Measurements from ENCODE around the gene NTPCR.

NTPCR gene

GRCh38 chr1:232927830-232928505 is 22.4 kb upstream of the NTPCR start:
- no peak for DNase-seq

- DNase-seq, result no peak
Measured at GRCh38 chr1:232932486-232933425, 17.7 kb upstream of the NTPCR start.

DNA sequence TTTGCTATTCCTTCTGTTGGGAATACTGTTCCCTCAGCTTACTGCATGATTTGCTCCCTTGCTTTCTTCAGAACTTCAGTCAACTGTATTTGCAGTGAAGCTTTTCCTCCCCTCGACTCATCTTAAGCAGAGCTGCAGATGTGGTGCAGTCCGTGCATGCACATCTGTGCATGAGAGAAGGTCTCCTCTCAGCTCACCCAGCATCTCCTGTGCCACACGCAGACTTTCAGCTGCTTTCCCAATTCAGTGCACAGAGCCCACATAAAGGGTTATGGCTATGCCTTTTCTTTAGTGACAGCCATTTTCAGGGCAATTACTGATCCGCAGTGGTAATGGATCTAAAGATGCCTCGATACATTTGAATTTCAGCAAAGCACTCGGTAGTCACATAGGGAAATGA is 13.5 kb upstream of the NTPCR start:
- no peak for DNase-seq

DNA sequence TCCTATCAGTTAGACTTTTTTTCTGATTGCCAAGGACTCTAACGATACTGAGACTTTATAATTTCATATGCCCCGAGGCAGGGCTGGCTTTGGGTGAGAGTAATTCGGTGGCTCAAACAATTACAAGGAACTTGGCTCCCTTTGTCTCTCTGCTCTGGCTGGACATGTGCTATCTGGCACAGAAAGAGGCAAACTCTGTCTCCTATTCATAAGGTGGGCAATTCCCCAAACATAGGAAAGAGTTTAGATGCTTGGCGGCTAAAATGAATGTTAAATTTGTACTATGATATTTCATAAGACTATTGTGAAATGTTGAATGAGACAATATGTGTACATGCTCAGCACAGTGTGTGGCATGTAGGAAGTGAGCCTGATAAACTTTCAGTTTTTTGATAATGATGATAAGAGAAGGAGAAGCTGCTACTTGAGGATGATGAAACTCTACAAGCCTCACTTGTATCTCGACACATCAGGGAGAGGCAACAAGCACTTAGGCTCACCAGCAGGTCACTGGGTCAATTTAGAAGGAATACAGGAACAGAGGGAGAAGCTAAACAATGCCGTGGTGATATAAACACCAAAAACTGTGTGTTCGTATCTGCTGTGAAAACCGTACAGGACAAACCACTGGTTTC is 12.6 kb upstream of the NTPCR start:
- no peak for DNase-seq

DNA sequence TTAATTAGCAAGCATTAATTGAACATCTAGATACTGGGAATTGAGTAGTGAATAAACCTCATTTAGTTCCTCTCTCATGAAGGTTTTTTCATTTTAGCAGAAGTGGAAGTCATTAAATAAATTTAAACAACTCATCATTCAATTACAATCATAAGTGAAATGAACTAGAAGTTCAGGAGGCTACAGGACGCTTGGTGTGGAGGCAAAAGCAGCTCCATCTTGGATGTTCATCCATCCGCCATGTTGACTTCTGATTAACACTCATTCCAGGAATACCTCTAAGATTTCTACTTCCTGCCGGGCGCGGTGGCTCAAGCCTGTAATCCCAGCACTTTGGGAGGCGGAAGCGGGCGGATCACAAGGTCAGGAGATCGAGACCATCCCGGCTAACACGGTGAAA is 11.5 kb upstream of the NTPCR start:
- DNase-seq, result no peak

DNA sequence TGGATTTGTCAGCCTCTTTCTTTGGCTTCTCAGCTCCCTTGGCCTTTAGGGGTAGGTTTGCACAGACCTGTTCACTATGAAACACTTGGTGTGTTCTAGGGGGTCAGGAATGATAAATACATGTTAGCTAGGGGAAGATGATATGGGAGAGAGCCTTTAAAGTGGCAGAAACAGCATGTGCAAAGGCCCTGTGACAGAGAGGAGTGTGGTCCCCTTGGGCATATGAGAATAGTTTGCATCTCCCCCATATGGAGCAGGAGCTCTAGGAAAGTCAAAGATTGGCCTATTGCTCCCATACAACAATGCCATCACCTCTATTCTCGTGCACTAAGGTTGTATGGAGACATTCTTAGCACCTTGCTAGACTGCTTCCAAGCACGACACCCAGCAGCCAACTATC is 10.7 kb upstream of the NTPCR start:
- DNase-seq, result no peak

DNA sequence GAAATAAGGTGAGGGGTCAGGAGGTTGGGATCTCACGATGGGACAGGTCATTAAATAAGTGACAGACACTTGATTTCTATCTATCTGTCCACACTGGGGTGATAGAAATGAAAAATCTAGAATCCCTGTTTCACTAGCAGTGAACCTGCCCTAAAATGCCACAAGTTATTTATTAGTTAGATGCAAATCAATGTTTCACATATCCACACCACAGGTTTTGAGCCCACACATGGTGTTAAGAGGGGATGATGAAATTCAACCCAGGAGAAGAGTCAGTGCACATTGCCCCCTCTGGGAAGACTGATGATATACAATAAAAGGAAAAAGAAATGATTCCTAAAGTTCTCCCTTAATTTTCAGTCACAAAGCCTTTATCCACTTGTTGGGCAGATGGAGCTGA is 10.1 kb upstream of the NTPCR start:
- no peak for DNase-seq

- DNase-seq, result no peak
Measured at GRCh38 chr1:232942413-232943294, 7.8 kb upstream of the NTPCR start.

DNA sequence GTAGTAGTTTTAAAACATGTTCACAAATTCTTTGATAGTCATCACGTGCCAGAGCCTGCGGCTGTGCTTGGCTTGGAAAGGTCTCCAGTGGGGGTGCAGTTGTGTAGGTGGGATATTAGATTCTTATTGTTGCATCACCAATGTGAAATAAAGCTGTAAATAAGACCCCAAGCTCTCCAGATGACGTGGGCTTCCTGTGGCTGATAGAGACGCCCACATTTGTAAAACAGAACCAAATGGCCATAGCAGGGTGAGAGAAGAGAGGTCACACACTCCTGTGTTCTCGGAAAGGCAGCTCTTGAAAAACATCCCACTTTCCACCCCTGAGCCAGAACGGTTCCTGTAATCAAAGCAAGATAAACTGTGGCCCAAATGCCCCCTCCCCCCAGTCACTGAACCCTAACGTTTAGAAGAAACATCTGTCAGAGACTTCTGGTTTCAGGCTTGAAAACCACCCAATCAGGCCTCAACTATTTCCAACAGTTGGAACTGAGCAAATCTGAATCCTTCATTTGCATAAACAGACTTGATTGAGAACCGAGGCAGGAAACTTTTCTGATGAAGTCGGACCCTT is 6.6 kb upstream of the NTPCR start:
- no peak for DNase-seq

- DNase-seq, result no peak
Measured at GRCh38 chr1:232944347-232944746, 6.1 kb upstream of the NTPCR start.

DNA sequence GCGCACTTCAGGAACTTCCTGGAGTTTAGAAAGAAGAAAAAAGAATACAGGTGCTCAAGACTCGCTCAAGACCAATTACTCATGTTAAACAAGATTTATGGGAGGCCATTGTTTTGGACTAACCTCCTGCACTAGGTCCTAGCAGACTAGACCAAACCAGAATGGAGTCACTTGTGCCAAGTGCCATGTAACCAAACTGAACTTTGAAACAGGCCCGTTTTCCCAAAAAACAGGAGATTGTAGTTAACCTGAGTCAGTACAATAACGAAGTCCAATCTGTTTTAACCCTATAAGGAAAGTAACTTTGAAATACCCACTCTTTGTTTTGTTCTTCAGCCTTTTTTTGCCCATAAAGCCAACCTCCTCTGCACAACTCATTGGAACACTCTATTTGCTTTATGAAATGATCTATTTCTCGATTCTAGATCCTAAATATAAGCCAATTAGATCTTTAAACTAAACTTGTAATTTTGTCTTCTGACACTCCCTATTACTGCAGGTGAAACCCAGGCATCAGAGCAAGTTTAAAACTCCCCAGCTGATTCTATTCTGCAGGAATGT is 695 bp upstream of the NTPCR start:
- DNase-seq, result no peak

- no peak for DNase-seq
Measured at GRCh38 chr1:232951180-232951579, 769 bp downstream of the NTPCR start.

- DNase-seq, result no peak
Measured at GRCh38 chr1:232951605-232952004, 1.2 kb downstream of the NTPCR start.

DNA sequence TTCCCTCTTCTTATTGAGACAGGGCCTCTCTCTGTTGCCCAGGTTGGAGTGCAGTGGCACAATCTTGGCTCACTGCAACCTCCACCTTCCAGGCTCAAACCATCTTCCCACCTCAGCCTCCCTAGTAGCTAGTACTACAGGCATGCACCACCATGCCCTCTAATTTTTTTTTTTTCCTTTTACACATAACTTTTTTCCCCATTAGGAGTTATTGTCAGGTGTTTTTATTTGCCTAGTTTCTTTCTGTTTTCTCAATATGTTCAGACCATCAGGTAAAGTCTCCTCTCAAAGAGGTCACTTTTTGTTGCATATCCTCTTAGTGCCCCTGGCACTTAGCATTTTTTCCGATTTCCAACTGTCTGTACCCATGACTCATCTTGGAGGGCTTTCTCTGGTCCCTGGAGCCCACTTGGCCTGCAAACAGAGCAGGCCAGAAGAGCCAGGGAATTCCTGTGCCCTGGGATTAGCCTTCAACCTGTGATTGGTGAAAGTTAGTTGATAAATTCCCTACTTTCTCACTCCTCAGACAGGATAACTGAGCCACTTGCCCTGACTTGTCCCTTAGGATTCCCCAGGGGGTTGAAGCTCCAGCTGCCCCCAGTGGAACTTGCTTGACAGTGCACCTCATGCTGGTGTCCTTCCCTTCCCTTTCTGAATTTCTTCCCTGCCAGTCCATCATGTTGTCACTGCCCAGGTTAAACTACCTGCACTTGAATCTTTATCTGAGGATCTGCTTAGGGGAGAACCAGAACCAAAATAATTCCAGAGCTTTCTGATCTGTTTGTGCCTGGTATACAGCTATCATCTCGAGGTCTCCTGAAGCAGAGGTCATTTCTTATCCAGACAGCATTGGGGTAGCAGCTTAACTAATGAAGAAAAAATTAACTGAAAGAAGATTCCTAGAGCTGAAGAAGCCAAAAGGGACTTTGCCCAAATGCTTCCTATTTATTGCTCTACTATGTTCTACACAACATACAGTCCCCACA is 2.4 kb downstream of the NTPCR start:
- DNase-seq, result peak; percentile 40

DNA sequence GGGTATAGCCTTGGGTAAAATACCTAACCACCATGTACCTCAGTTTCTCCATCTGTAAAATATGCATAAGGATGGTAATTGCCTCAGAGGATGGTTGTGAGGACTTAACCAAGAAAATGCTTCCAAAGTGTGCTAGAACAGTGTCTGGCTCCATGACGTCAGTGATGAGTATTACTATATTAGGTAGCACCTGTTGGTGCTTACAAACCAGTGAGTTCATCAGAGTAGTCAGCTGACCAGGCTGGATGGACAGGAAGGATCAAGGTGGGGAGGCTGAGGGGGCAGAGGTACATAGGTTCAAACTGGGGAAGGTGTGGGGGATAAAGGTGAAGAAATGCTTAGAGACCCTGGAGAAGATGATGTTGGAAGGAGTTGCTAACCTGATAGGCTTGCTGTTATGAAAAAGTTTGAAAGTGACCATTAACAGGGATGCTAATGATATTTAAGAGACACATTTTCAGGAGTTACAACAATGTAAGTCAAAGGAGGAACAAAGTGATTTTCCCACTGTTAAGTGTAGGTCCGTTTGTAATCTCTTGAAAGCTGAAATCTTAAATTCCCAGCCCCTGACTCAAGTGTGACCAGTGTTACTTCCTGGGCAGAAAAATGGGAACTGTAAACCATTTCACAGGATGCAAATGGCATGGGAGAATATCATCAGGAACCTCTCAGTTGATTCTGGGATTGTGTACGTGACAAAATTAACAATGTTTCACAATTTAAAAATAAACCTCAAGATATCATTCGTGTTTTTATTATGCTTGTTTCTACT is 4.4 kb downstream of the NTPCR start:
- DNase-seq, result no peak

DNA sequence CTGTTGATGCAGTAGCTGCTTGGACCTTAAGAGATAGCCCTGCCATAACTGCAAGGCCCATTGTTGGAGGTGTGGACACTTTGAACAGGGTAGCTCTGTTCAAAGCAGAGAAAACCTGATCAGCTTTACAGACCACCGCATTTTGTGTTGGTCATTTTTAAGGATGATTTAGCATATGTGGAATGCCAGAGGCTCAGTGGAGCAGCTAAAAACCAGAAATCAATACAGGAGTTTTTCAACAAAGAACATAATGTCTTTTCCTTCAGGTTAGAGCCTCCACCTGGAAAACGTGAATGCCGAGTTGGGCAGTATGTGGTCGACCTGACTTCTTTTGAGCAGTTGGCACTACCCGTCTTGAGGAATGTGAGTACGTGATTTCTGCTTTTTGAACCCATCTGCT is 5.7 kb downstream of the NTPCR start:
- DNase-seq, result no peak

DNA sequence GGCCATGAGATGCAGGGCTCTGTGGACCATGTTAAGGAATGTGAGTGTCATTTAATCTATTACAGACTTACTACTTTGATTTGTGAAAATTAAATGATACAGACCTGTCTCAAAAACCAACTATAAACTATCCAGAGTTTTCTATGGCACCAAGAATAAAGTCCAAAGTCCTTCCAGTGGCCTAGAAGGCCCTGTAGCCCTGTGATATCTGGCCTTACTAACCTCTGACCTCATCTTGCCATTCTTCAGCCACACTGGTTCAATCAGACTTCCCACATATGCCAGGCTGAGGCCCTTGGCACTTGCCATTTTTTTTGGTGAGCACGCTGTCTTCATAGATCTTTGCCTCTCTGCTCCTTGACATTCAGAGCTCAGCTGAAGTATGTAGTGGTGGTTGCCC is 7.7 kb downstream of the NTPCR start:
- no peak for DNase-seq

DNA sequence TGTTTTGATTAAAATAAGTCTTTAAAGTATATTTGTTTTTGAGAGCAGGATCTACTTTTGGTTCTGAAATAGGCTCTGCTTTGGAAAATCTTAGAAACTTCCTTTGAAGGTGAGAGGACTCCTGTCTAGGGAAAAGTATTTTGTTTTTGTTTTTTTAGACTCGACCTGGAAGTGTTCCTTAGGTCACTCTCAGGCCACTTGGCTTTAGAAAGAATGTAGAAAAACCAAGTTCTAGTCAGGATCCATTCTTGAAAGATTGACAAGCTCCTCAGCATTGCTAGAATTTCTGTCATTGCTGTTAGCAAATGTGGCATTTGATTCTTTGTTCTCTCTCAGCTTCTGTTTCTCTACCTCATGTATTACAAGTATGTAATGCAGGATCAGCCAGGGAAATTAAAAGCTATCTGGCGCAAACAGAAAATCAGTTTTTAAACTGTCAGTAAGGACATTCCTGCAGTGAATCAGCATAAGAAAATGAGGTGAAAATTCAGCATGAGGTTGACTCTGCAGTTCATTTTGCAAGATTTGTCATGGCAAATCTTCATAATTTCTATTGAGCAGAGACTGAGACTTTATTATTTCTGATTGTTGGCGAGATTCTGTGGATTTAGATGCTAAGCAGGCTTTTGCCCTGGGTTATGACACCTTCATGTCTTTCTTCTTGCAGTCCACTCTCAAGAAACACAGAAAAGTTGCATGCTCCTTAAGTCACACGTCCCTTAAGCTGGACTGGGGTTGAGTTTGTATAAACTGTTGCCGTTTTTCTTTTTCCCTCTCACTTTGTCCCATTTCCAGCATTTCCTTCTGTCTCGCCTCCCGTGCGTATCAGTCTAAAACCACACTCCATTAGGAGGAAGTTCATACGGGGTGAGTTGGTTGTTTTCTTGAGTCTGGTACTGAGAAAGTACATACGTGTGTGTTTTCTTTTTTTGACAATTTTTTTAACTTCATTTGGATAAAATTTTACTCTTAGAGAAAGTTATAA is 12.6 kb downstream of the NTPCR start:
- DNase-seq, result no peak

- DNase-seq, result no peak
Measured at GRCh38 chr1:232964601-232965000, 14.2 kb downstream of the NTPCR start.

All from NCI-H1694 treated with DMSO at 0.1 percent for 48 hours (cell line).